ENCODE measurements around the gene ABHD8. TPM values are rescaled to one million over a fixed set of nuclear protein-coding genes. Genes with fewer than 3 reads are reported as not detected.

The ABHD8 gene
- total and polyA plus RNA-seq, 2 donors (not counting 1 experiment from before 2014, with no cell fraction given), result 5.2 to 7.2 TPM

DNA sequence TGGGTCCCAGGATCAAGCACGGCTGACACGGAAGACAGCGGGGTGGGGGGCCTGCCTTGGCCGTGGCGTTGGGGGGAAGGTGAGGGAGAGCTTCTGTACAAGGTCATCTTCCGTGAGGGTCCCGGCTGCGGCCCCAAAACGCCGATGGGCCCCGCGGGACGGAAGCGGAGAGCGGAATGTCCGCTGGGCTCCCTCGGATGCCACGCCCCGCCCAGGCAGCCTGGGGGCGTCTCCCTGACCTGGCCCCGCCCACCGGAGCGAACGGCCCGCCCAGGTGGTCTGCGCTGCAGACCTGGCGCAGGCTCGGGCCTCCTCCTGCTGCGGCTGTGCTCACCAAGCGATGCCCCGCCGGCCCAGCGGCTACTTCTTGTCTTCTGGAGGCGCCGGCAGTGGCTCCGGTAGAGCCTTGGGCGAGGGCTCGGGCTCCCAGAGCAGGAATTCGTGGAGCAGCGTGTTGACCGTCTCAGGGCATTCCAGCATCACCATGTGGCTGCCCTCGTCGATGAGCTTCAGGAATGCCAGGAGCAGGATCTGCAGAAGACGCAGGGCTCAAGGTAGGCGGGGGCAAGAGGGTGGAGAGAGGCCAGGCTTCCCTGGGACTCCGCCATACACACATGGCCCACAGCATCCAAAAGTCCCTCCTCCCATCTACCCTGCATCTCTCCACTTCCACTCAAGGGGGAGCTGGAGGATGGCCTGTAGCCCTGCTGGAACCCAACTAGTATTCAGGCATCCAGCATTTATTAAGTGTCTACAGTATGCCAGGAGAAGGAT, 10.7 kb downstream of the ABHD8 start:
- peak overlapping the region; percentile 93 for H3K4me3 Mint-ChIP-seq
- intact Hi-C loops (cut with micrococcal nuclease), result loop anchor here (1.0 kb wide), 4 partner anchors 13 to 94 kb away; partner anchors contain the start of genes DDA1, GTPBP3 and MRPL34
- 3% methylated on average over 45 of the region's 46 CpGs for WGBS (ENCODE audit: insufficient coverage)
- no peaks in the 10 kb centered on the region for H3K27me3 ChIP-seq (replicated peaks in 1 of 4; ENCODE audit: control extremely low read depth in 1 of 4, control insufficient read depth in 3 of 4, insufficient read depth in 4 of 4, low read length in 3 of 4)
- H3K4me1 Mint-ChIP-seq, result peaks cover 12% of the 10 kb centered on the region
- H3K36me3 ChIP-seq (replicated peaks in 1 of 2; ENCODE audit: control extremely low read depth in 1 of 2, control insufficient read depth in 1 of 2, extremely low read depth in 1 of 2, insufficient read depth in 2 of 2, low read length in 1 of 2), result no peaks in the 10 kb centered on the region
- H3K4me1 ChIP-seq (ENCODE audit: control insufficient read depth in 2 of 2, insufficient read depth in 2 of 2, low read length in 2 of 2), result peaks cover 0 to 10% of the 10 kb centered on the region in 2 donors
- no peaks in the 10 kb centered on the region for H4K20me1 ChIP-seq (ENCODE audit: control insufficient read depth, insufficient read depth, low read length, poor library complexity, severe bottlenecking)
- peak overlapping the region; percentile 81 for H3K27ac Mint-ChIP-seq
- no peak overlapping the region for H3K27ac ChIP-seq (ENCODE audit: low read length in 2 of 2)
- peak overlapping the region; percentile 89 for H2AFZ ChIP-seq (ENCODE audit: insufficient read depth, low read depth, low read length, poor library complexity, severe bottlenecking)
- no peaks in the 10 kb centered on the region for H3K27me3 Mint-ChIP-seq
- ChIA-PET POLR2A (interaction anchor here (0.7 to 1.6 kb wide), 7 partner anchors 11 to 104 kb away, joined by 3 to 10 read pairs (median 5); partner anchors contain the start of gene OCEL1), CTCF (interaction anchor here (0.6 to 3.7 kb wide), 13 partner anchors 9 to 97 kb away, joined by 3 to 25 read pairs (median 4); partner anchors contain the start of genes ABHD8, DDA1 and MRPL34)
- H3K4me2 ChIP-seq (replicated peaks; ENCODE audit: low read depth, low read length, poor library complexity, severe bottlenecking), result peak overlapping the region; percentile 98
- peak; percentile 85 for DNase-seq
- H3K79me2 ChIP-seq (ENCODE audit: control insufficient read depth, insufficient read depth, low read length), result no peaks in the 10 kb centered on the region
- peak overlapping the region; percentile 30 to 75 (median 60) for H3K4me3 ChIP-seq (ENCODE audit: control extremely low read depth in 1 of 5, extremely low read depth in 1 of 5, insufficient read depth in 1 of 5, low read depth in 2 of 5, low read length in 4 of 5)
- peak; percentile 93 for ATAC-seq (ENCODE audit: low read depth)
- peaks cover 0 to 7% (median 0%) of the 10 kb centered on the region in 3 donors for H3K9me3 ChIP-seq (ENCODE audit: control extremely low read depth in 1 of 3, control insufficient read depth in 2 of 3, insufficient read depth in 1 of 3, low read length in 2 of 3)
- TF ChIP-seq, protein P1, sequence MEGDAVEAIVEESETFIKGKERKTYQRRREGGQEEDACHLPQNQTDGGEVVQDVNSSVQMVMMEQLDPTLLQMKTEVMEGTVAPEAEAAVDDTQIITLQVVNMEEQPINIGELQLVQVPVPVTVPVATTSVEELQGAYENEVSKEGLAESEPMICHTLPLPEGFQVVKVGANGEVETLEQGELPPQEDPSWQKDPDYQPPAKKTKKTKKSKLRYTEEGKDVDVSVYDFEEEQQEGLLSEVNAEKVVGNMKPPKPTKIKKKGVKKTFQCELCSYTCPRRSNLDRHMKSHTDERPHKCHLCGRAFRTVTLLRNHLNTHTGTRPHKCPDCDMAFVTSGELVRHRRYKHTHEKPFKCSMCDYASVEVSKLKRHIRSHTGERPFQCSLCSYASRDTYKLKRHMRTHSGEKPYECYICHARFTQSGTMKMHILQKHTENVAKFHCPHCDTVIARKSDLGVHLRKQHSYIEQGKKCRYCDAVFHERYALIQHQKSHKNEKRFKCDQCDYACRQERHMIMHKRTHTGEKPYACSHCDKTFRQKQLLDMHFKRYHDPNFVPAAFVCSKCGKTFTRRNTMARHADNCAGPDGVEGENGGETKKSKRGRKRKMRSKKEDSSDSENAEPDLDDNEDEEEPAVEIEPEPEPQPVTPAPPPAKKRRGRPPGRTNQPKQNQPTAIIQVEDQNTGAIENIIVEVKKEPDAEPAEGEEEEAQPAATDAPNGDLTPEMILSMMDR (IDR thresholded peaks at IDR 0.05), result peak; percentile 79
- no peak for TF ChIP-seq EZH2 (IDR thresholded peaks at IDR 0.05; ENCODE audit: borderline replicate concordance, insufficient read depth, low read depth, low read length, poor library complexity, severe bottlenecking)
- H3K9me3 Mint-ChIP-seq (ENCODE audit: insufficient read depth), result no peaks in the 10 kb centered on the region
- peak overlapping the region; percentile 76 for H3K9ac ChIP-seq (ENCODE audit: low read length)

DNA sequence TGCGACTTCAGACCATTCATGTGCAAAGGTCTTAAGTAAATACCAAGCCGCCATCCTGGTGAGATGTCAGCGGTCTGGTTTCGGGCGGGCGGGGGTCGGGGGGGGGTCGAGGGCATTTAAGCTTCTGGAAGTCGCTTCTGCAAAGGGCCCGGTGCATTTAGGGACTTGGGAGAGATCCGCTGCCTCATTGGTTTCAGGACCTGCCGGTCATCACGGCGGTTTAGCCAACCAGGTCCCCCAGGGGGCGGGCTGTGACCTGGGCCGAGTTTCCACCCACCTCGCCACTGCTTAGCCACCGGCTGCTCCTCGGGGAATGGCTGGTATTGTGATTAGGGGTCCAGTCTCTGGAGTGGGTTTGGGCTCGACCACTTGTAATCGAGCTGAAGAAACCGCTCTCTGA, 13.7 kb downstream of the ABHD8 start:
- POLR2A ChIA-PET, result no interaction called here
- no peak overlapping the region for H3K4me2 ChIP-seq (replicated peaks; ENCODE audit: low read depth, low read length, poor library complexity, severe bottlenecking)
- TF ChIP-seq, protein P1 (IDR thresholded peaks at IDR 0.05), result no peak
- TF ChIP-seq EZH2 (IDR thresholded peaks at IDR 0.05; ENCODE audit: borderline replicate concordance, insufficient read depth, low read depth, low read length, poor library complexity, severe bottlenecking), result no peak

More for the DNA sequence above, 13.7 kb downstream of the ABHD8 start:
- peaks cover 0 to 7% (median 0%) of the 10 kb centered on the region in 3 donors for H3K9me3 ChIP-seq (ENCODE audit: control extremely low read depth in 1 of 3, control insufficient read depth in 2 of 3, insufficient read depth in 1 of 3, low read length in 2 of 3)
- no peak overlapping the region for H3K27ac Mint-ChIP-seq
- H3K4me3 Mint-ChIP-seq, result no peak overlapping the region
- peaks cover 0 to 10% of the 10 kb centered on the region in 2 donors for H3K4me1 ChIP-seq (ENCODE audit: control insufficient read depth in 2 of 2, insufficient read depth in 2 of 2, low read length in 2 of 2)
- peak; percentile 12 for ATAC-seq (ENCODE audit: low read depth)
- H3K27me3 Mint-ChIP-seq, result no peaks in the 10 kb centered on the region
- H3K79me2 ChIP-seq (ENCODE audit: control insufficient read depth, insufficient read depth, low read length), result no peaks in the 10 kb centered on the region
- DNase-seq, result peak; percentile 69
- no peaks in the 10 kb centered on the region for H3K36me3 ChIP-seq (replicated peaks in 1 of 2; ENCODE audit: control extremely low read depth in 1 of 2, control insufficient read depth in 1 of 2, extremely low read depth in 1 of 2, insufficient read depth in 2 of 2, low read length in 1 of 2)
- CTCF ChIA-PET, result interaction anchor here (1.0 to 2.1 kb wide), 3 partner anchors 16 to 99 kb away, joined by 3 to 9 read pairs (median 3); no protein-coding TSS in a partner anchor
- H3K9me3 Mint-ChIP-seq (ENCODE audit: insufficient read depth), result no peaks in the 10 kb centered on the region
- no peak overlapping the region for H2AFZ ChIP-seq (ENCODE audit: insufficient read depth, low read depth, low read length, poor library complexity, severe bottlenecking)
- no peaks in the 10 kb centered on the region for H4K20me1 ChIP-seq (ENCODE audit: control insufficient read depth, insufficient read depth, low read length, poor library complexity, severe bottlenecking)
- no peak overlapping the region for H3K4me3 ChIP-seq (ENCODE audit: control extremely low read depth in 1 of 5, extremely low read depth in 1 of 5, insufficient read depth in 1 of 5, low read depth in 2 of 5, low read length in 4 of 5)
- H3K4me1 Mint-ChIP-seq, result peaks cover 12% of the 10 kb centered on the region
- H3K27me3 ChIP-seq (replicated peaks in 1 of 4; ENCODE audit: control extremely low read depth in 1 of 4, control insufficient read depth in 3 of 4, insufficient read depth in 4 of 4, low read length in 3 of 4), result no peaks in the 10 kb centered on the region
- 15% methylated on average over 22 of the region's 22 CpGs for WGBS (ENCODE audit: insufficient coverage)
- no peak overlapping the region for H3K27ac ChIP-seq (ENCODE audit: low read length in 2 of 2)
- no peak overlapping the region for H3K9ac ChIP-seq (ENCODE audit: low read length)
- intact Hi-C loops (cut with micrococcal nuclease), result loop anchor here (10.0 kb wide), 1 partner anchor 455 kb away; no protein-coding TSS in a partner anchor
